CD14-positive monocyte (primary cell): ENCODE measurements around the gene SLC35B1. TPM values are rescaled to one million over a fixed set of nuclear protein-coding genes. Genes with fewer than 3 reads are reported as not detected.

Source experiments
- DNase-seq, 3 donors: peaks; one replicate each; pipeline ENCODE4 v3.0.0-alpha.2; 2011 to 2022
- H2AFZ ChIP-seq: 2 replicates; pipeline ENCODE4 v1.6.0; 2012; ENCODE audit warnings: mild to moderate bottlenecking, low read depth, low read length, inconsistent platforms; ENCODE audit not compliant: insufficient read depth, poor library complexity, severe bottlenecking
- H3K27ac ChIP-seq, 2 donors: 1 replicate in 1 of 2; 2 replicates in 1 of 2; pipeline ENCODE4 v1.5.1; 2012 to 2013; ENCODE audit warnings: low read length in 2 of 2, control low read depth in 1 of 2, inconsistent platforms in 1 of 2, low read depth in 1 of 2, mild to moderate bottlenecking in 1 of 2
- H3K27me3 ChIP-seq, 2 donors: one replicate each; pipeline versions ENCODE4 v1.6.0 to v1.6.1; 2011 to 2013; ENCODE audit warnings: low read length in 2 of 2; ENCODE audit not compliant: control insufficient read depth in 2 of 2, insufficient read depth in 2 of 2
- H3K36me3 ChIP-seq, 2 donors: replicated peaks in 1 of 2; 1 replicate in 1 of 2; 2 replicates in 1 of 2; pipeline versions ENCODE4 v1.5.1 to v1.6.1; 2012 to 2013; ENCODE audit warnings: low read length in 2 of 2, control low read depth in 1 of 2, inconsistent platforms in 1 of 2, mild to moderate bottlenecking in 1 of 2; ENCODE audit not compliant: insufficient read depth in 2 of 2, control insufficient read depth in 1 of 2
- H3K4me1 ChIP-seq, 2 donors: 1 replicate in 1 of 2; 2 replicates in 1 of 2; pipeline versions ENCODE4 v1.5.1 to v1.6.1; 2012 to 2013; ENCODE audit warnings: low read length in 2 of 2, control low read depth in 1 of 2, inconsistent platforms in 1 of 2, mild to moderate bottlenecking in 1 of 2, moderate library complexity in 1 of 2; ENCODE audit not compliant: insufficient read depth in 2 of 2, control insufficient read depth in 1 of 2
- H3K4me2 ChIP-seq: replicated peaks from 2 replicates; pipeline ENCODE3; 2012; ENCODE audit warnings: low read length, moderate library complexity, mild to moderate bottlenecking; ENCODE audit not compliant: poor library complexity, severe bottlenecking; ENCODE audit errors: extremely low read depth
- H3K4me3 ChIP-seq, 3 experiments: fragments of 200-600 bp in 1 of 3; sonication (generic) in 1 of 3; replicated peaks in 1 of 3; 1 replicate in 2 of 3; 2 replicates in 1 of 3; pipeline ENCODE4 v1.5.1; 2011 to 2013; ENCODE audit warnings: low read length in 3 of 3, mild to moderate bottlenecking in 3 of 3, control low read depth in 2 of 3, low read depth in 2 of 3, inconsistent platforms in 1 of 3, moderate library complexity in 1 of 3
- H3K79me2 ChIP-seq: 2 replicates; pipeline ENCODE4 v1.6.0; 2012; ENCODE audit warnings: mild to moderate bottlenecking, control low read depth, inconsistent platforms, low read length, moderate library complexity; ENCODE audit not compliant: insufficient read depth
- H3K9ac ChIP-seq: 2 replicates; pipeline ENCODE4 v1.6.0; 2017; ENCODE audit warnings: low read length, mild to moderate bottlenecking; ENCODE audit not compliant: insufficient read depth, poor library complexity, severe bottlenecking
- H3K9me3 ChIP-seq, 2 donors: replicated peaks in 1 of 2; 1 replicate in 1 of 2; 2 replicates in 1 of 2; pipeline versions ENCODE4 v1.5.1 to v1.6.1; 2012 to 2013; ENCODE audit warnings: low read length in 2 of 2, control low read depth in 1 of 2; ENCODE audit not compliant: control insufficient read depth in 1 of 2, insufficient read depth in 1 of 2
- H4K20me1 ChIP-seq: 2 replicates; pipeline ENCODE4 v1.6.0; 2012; ENCODE audit warnings: mild to moderate bottlenecking, low read length, control low read depth, moderate library complexity; ENCODE audit not compliant: insufficient read depth
- H3K27ac Mint-ChIP-seq, 7 donors: one replicate each; pipeline ENCODE4 v1.8.0; 2020; ENCODE audit warnings: mild to moderate bottlenecking in 7 of 7, mixed read lengths in 7 of 7, moderate library complexity in 6 of 7, inconsistent platforms in 2 of 7
- H3K27me3 Mint-ChIP-seq, 3 donors: one replicate each; pipeline ENCODE4 v1.8.0; 2021 to 2022; ENCODE audit warnings: low read depth in 3 of 3, mild to moderate bottlenecking in 3 of 3, mixed read lengths in 3 of 3, moderate library complexity in 3 of 3, inconsistent platforms in 1 of 3
- H3K36me3 Mint-ChIP-seq, 2 donors: one replicate each; pipeline ENCODE4 v1.8.0; 2020; ENCODE audit warnings: mixed read lengths in 2 of 2, inconsistent platforms in 1 of 2, mild to moderate bottlenecking in 1 of 2
- H3K4me1 Mint-ChIP-seq: one replicate; pipeline ENCODE4 v1.8.0; 2020; ENCODE audit warnings: mild to moderate bottlenecking, mixed read lengths
- H3K4me3 Mint-ChIP-seq, 2 donors: one replicate each; pipeline ENCODE4 v1.8.0; 2020; ENCODE audit warnings: mild to moderate bottlenecking in 2 of 2, mixed read lengths in 2 of 2, moderate library complexity in 1 of 2
- H3K9me3 Mint-ChIP-seq, 7 donors: one replicate each; pipeline ENCODE4 v1.8.0; 2020 to 2022; ENCODE audit warnings: mixed read lengths in 7 of 7, mild to moderate bottlenecking in 6 of 7, moderate library complexity in 6 of 7, inconsistent platforms in 2 of 7
- CTCF ChIP-seq: fragments of 200-600 bp; IDR thresholded peaks from one replicate; pipeline ENCODE4 v1.8.0; 2022; ENCODE audit warnings: antibody characterized with exemption, mild to moderate bottlenecking
- WGBS: methylation state at CpG from one replicate; pipeline ENCODE4 v1.1.5; 2013; ENCODE audit warnings: missing lambda C conversion rate; ENCODE audit not compliant: insufficient coverage; 5-methylcytosine and 5-hydroxymethylcytosine counted together
- intact Hi-C, 2 donors: fragments of 100-400 bp; cut with micrococcal nuclease; formaldehyde crosslinking; loops; one replicate each; pipeline versions ENCODE4 v1.15.0 to v1.15.1; 2023
- polyA plus RNA-seq, 3 donors: library from polyadenylated mRNA; depleted of rRNA in 1 of 3; unstranded in 2 of 3; stranded (reverse) in 1 of 3; fragments of 300-500 nt in 2 of 3; fragments of >200 nt in 1 of 3; fragmentation: Illumina TruSeq in 2 of 3; gene quantifications; 1 replicate in 2 of 3; 2 replicates in 1 of 3; pipeline ENCODE4 v1.2.3, GENCODE V29; 2012 to 2021

The SLC35B1 gene
- polyA plus RNA-seq, 3 donors: 56.0 to 61.0 (median 58.8) TPM

- H3K27ac ChIP-seq: no peak overlapping the region
- H3K27me3 ChIP-seq: no peaks in the 10 kb centered on the region
- H3K79me2 ChIP-seq: no peaks in the 10 kb centered on the region
- no peak for TF ChIP-seq CTCF
- intact Hi-C loops: no loop called here
- WGBS: 77% methylated on average over 6 of the region's 10 CpGs
- H3K4me2 ChIP-seq: no peak overlapping the region
- H2AFZ ChIP-seq: no peak overlapping the region
- H3K4me3 ChIP-seq: no peak overlapping the region
- peaks cover 69 to 93% of the 10 kb centered on the region in 2 donors for H3K36me3 Mint-ChIP-seq
- H4K20me1 ChIP-seq: no peaks in the 10 kb centered on the region
- H3K27ac Mint-ChIP-seq: no peak overlapping the region
- H3K9me3 ChIP-seq: no peaks in the 10 kb centered on the region
- H3K36me3 ChIP-seq: peaks cover 65 to 98% of the 10 kb centered on the region in 2 donors
- H3K4me3 Mint-ChIP-seq: no peak overlapping the region
- H3K27me3 Mint-ChIP-seq: peaks cover 0 to 2% (median 0%) of the 10 kb centered on the region in 3 donors
- no peak overlapping the region for H3K9ac ChIP-seq
- H3K4me1 ChIP-seq: no peaks in the 10 kb centered on the region
- H3K9me3 Mint-ChIP-seq: peaks cover 0 to 2% (median 0%) of the 10 kb centered on the region in 7 donors
- no peak for DNase-seq
- H3K4me1 Mint-ChIP-seq: no peaks in the 10 kb centered on the region
Observed at GRCh38 chr17:49717371-49717861, 9.7 kb upstream of the SLC35B1 start.

- Histone ChIP-seq H2AFZ (no peak overlapping the region), H3K79me2 (no peaks in the 10 kb centered on the region), H3K4me3 (no peak overlapping the region), H3K27me3 (no peaks in the 10 kb centered on the region), H3K9me3 (no peaks in the 10 kb centered on the region), H3K27ac (no peak overlapping the region), H3K9ac (no peak overlapping the region), H3K4me1 (no peaks in the 10 kb centered on the region), H3K36me3 (peaks cover 64 to 98% of the 10 kb centered on the region in 2 donors), H3K4me2 (no peak overlapping the region), H4K20me1 (no peaks in the 10 kb centered on the region)
- TF ChIP-seq CTCF: no peak
- H3K27me3 Mint-ChIP-seq: peaks cover 0 to 2% (median 0%) of the 10 kb centered on the region in 3 donors
- no CpG with 5 or more reads among the region's 1 CpG for WGBS
- no peak overlapping the region for H3K27ac Mint-ChIP-seq
- intact Hi-C loops: no loop called here
- peaks cover 69 to 93% of the 10 kb centered on the region in 2 donors for H3K36me3 Mint-ChIP-seq
- DNase-seq: no peak
- H3K4me1 Mint-ChIP-seq: no peaks in the 10 kb centered on the region
- no peak overlapping the region for H3K4me3 Mint-ChIP-seq
- H3K9me3 Mint-ChIP-seq: peaks cover 0 to 2% (median 0%) of the 10 kb centered on the region in 7 donors
Observed at GRCh38 chr17:49716668-49717364, 9.1 kb upstream of the SLC35B1 start.
